Stimulated activated CD4-positive, alpha-beta T cell treated with anti-CD3 and anti-CD28 coated beads, TNF-alpha, amount 100 ng/mL, for 24 hours (primary cell): ENCODE results near the gene RIMBP2.

Experiments
- DNase-seq, 3 experiments: peaks; one replicate each; pipeline ENCODE4 v3.0.0-alpha.2; 2020; ENCODE audit warnings: low read depth in 3 of 3

The RIMBP2 gene

DNA sequence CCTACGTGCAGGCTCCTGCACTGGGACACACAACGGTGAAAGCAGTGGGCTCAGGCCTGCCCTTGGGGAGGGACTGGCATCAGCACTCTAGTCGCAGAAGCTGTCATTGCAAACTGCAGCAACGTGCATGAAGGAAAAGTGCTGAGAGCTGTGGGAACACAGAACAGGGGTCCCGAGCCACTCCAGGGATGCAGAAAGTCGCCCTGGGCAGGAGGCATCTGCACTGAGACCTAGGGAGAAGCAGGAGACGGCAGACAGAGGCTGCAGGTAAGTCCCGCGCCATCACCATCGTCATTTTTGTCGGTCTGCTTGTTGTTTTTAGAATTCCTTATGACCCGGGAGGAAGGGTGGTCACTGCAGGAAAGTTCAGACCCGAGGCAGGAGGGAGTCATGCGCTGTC is 21.6 kb upstream of the RIMBP2 start:
- DNase-seq = no peak

DNA sequence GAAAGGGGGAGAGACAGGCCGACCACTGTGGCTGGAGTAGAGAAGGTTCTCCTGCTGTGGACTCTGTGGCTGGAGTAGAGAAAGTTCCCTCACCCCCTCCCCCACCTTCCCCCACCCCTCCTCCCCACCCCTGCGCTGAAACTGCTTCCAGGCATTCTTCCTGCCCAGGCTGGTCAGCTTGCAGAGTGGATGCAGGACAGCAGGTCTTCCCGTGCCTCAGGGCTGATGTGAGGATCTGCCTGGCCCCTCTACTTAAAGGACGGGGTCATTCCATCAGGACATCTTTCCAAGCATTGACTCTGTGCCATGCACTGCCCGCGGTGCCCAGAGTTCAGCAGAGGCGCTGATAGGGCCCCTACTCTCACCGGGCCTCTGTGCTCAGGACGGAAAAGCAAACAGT is 13.2 kb upstream of the RIMBP2 start:
- DNase-seq = no peak

GRCh38 chr12:130728158-130729058 is 12.3 kb upstream of the RIMBP2 start:
- no peak for DNase-seq

GRCh38 chr12:130719263-130719859 is 3.3 kb upstream of the RIMBP2 start:
- DNase-seq = no peak

DNA sequence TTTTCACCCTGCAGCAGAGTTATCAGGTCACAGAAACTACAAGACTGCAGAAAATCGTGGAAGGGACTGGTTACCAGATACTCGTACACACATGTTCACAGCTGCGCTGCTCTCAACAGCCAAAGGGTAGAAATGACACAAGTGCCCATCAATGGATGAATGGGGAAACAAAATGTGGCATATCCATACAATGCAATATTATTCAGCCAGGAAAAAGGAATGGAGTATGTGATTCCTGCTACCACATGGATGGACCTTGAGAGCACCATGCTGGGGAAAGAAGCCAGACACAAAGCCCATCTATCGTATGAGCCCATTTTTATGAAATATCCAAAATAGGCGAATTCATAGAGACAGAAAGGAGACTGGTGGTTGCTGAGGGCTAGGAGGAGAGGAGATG is 1.7 kb upstream of the RIMBP2 start:
- DNase-seq = no peak

DNA sequence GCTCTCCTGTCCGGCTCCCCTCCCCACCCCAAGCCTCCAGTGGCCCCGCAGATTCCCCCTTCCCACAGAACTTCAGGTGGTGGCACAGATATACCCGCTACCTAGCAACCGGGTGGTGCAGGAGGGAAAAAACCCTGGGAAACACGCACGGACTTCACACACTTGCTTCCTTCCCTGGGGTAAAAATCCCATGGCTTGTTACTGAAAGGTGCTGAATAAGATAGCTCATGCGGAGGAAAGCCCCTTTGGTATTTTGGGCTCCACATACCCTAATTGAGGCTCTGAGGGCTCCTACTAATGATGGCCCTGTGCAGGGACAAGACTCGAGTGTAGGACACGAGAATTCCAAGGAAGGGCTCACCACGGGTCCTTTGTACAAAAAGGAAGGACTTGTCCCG is 869 bp upstream of the RIMBP2 start:
- DNase-seq = no peak

DNA sequence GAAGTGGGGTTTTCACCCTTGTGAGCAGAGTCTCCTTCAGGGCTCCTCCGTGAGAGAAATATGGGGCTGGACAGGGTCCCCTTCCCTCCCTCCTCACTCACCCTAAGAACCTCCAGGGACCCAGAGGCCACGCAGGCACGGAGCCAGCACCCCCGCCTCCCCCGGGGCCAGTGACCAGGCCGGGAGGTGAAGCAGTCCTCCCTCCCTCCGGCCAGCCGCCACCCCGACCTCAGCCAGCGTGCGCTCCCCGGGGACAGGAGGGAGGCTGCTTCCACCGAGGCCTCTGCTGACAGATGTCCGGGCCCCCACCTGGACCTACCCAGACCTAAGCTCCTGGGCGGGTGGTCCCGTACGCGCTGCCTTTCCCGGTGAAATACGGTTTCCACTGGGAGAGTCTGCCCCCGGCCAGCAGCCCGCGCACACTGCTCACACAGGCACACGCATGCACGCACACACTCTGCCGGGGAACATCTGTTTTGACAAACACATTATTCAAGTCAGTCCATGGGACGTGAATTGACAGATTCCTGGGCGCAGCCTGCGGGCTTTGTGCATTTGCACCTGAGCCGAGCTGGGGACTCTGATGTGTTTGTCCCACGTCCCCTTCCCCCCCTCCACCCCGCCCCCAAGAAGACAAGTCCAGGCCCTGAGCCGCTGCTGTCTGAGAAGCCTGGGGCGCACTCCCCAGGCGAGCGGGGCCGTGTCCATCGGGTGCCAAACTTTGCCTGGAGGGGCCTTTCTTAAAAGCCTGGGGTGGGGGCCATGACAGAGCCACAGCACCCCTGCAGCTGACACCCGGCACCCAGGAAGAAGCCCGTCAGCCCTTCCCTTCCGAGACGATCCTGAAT is 725 bp downstream of the RIMBP2 start:
- no peak for DNase-seq

- DNase-seq = no peak
These were observed 1.4 kb downstream of the RIMBP2 start for GRCh38 chr12:130714591-130715149.

- no peak for DNase-seq
These were observed 2.0 kb downstream of the RIMBP2 start for GRCh38 chr12:130714091-130714590.

- DNase-seq = no peak
These were observed 2.5 kb downstream of the RIMBP2 start for GRCh38 chr12:130713581-130713991.

DNA sequence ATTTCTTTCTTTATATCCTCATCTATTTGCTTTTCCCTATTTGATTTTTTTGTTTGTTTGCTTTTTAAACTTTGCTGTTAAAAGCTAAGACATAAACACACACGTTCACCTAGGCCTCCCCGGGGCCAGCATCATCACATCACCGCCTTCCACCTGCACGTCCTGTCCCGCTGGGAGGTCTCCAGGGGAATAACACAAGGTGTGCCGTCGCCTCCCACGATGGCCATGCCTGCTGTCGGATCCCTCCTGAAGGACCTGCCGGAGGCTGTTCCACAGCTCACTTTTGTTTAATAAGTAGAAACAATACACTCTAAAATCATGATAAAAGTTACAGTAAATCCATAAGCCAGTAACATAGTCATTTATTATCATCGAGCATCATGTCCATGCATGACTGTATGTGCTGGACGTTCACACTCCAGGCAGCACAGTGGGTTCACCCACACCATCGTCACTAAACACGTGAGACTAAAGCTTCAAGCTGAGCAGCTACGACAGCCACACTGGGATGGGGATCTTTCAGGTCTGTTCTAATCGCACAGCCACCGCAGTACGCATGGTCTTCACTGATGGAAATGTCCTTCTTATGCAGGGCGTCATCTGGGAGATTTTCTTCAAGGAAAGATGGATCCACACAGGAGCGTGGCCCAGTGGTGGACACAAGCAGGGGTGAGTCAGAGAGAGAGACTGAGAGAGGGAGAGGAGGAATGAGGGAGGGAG is 3.6 kb downstream of the RIMBP2 start:
- DNase-seq = no peak

GRCh38 chr12:130711756-130712155 is 4.3 kb downstream of the RIMBP2 start:
- no peak for DNase-seq

DNA sequence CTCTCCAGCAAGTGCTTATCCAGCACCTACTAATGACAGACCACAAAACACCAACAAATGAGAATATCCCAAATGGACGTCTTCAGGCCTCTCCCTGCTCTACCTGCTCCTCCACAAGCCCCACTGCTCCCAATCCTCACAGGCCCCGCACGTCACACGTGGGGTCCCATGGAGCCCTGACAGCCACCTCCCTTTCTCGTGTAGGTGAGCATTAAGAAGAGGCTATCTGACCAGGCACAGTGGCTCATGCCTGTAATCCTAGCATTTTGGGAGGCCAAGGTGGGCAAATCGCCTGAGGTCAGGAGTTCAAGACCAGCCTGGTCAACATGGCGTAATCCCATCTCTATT is 5.4 kb downstream of the RIMBP2 start:
- no peak for DNase-seq

GRCh38 chr12:130709971-130710732 is 5.9 kb downstream of the RIMBP2 start:
- DNase-seq = no peak

- DNase-seq = no peak
These were observed 6.7 kb downstream of the RIMBP2 start for GRCh38 chr12:130709151-130709970.

DNA sequence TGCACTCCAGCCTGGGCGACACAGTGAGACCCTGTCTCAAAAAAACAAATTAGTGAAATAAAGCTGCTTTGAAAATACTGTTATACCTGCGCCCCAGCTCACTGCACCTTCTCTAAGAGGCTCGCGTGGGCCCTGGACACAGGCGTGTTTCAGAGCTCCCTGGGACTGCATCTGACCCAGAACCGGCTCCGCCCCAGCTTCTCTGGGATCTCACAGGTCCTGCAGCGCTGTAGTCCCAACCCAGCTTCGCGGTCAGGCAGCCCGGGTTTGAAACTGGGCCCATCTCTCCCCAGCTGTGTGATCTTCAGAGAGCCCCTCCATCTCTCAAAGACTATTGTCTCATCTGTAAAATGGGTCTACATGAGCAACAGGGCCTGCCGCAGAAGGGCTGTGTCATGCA is 7.5 kb downstream of the RIMBP2 start:
- no peak for DNase-seq

DNA sequence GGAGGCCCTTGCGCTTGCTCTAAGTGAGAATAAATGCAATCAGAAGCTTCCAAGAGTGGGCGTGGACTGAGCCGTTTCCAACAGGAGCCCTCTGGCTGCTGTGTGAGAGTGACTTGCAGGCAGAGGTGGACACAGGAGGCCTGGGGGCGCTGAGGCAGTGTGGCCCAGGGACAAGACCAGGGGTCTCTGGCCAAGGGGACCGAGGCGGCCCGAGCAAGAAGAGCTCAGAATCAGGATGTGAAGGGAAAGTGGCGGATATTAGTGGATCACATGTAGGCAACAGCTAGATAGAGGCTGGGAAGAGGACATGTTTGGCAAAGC is 8.6 kb downstream of the RIMBP2 start:
- DNase-seq = no peak

DNA sequence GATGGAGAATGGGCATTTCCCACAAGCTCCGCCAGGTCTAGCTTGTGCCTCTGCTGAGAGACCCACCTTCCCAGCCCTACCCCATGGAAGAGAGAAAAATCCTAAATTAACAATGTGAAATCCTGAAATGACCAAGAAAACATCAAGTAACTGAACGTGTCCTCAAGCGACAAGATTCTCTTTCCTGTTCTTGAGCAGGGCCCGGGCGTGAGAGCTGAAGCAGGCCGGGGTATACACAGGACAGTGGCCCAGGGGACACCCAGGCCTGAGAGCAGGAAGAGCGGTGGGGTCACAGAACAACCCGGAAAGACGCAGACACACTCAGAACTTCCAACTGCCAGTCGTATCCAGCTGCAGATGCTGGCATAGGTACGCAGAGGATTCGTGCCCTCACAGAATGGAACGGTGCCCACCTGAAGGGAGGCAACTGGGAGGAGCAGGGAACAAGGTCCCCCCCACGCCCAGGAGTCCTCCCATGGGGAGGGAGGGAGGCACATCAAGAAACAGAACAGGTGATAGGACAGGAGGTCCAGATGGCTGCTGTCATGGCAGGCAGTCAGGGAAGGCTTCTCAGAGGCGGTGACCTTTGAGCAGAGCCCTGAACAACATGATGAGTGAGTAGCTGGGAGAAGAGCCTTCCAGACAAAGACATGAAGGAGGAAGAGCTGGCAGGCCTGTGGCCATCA is 9.1 kb downstream of the RIMBP2 start:
- DNase-seq = no peak

DNA sequence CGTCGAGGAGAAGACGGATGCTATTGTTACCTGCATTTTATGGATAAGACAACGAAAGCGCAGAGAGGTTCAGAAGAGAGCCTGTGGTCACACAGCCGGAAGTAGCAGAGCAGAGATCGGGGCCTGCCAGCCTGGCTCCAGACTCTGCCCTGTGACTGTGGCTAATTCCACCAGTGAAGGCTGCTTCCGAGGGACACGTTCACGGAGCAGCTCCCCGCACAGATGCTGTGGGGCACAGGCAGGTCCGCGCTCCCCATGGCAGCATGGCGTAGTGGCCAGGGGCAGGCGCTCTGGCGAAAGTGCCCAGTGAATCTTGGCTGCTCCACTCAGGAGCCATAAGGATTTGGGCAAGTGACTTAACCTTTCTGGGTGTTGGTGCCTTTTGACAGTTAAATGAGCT is 9.8 kb downstream of the RIMBP2 start:
- DNase-seq = no peak
